ENCODE results near the gene MSANTD3. TPM values are rescaled to one million over a fixed set of nuclear protein-coding genes. Genes with fewer than 3 reads are reported as not detected.

The MSANTD3 gene
- total and polyA plus RNA-seq, 2 of the 13 experiments (the other 11 are each of a cell fraction or from before 2014, with no cell fraction given): 10.1 to 19.2 TPM

DNA sequence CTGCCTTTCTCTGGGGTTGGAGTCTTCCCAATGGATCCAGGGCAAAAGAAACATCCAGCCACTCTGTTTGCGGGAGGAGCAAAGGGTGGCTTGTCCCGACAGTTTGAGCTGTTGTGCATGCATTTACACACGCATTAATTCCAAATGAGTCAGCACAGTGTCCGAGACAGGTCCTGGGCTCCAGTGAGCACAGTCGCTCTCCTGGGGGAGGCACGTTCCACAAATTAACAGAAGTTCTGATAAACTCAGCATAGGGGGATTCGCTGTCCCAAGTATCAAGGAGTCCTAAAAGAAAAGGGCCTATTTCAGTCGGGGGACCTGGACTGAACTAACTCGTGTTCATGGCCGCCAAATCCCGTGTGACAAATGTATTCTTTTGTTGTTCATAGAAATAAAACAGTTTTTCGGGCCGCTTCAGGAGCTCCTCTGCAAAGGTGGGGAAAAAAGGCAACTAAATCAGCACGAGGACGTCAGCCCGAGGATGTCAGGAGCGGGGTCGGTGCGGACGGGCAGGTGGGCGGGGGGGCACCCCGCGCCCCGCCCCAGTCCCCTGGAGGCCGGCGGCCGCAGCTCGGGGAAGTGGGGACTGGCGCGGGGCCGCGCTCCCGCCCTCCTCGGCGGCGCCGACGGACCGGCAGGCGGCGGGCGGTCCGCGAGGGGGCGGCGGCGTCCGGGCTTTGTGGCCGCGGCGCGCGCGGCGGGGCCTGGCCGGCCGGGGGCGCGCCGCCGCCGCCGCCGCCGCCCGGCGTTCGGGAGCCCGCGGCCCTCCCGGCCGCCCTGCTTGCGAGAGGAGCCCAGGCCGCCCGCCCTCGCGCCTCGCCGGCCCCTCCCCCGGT, at the start of gene MSANTD3 (continued):
- no peak for TF ChIP-seq U2AF2 (IDR thresholded peaks at IDR 0.05; ENCODE audit: low read depth, low read length)
- TF ChIP-seq ZNF256 (CRISPR knock-in tag; conservative IDR thresholded peaks at IDR 0.05): no peak
- TF ChIP-seq, protein P1, sequence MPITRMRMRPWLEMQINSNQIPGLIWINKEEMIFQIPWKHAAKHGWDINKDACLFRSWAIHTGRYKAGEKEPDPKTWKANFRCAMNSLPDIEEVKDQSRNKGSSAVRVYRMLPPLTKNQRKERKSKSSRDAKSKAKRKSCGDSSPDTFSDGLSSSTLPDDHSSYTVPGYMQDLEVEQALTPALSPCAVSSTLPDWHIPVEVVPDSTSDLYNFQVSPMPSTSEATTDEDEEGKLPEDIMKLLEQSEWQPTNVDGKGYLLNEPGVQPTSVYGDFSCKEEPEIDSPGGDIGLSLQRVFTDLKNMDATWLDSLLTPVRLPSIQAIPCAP (CRISPR knock-in tag; IDR thresholded peaks at IDR 0.05; ENCODE audit: low read depth): no peak
- TF ChIP-seq ZNF615 (CRISPR knock-in tag; IDR thresholded peaks at IDR 0.05; ENCODE audit: borderline replicate concordance): no peak
- peak; percentile 51 for TF ChIP-seq PHF8 (CRISPR knock-in tag; IDR thresholded peaks at IDR 0.05)
- TF ChIP-seq, protein P2, sequence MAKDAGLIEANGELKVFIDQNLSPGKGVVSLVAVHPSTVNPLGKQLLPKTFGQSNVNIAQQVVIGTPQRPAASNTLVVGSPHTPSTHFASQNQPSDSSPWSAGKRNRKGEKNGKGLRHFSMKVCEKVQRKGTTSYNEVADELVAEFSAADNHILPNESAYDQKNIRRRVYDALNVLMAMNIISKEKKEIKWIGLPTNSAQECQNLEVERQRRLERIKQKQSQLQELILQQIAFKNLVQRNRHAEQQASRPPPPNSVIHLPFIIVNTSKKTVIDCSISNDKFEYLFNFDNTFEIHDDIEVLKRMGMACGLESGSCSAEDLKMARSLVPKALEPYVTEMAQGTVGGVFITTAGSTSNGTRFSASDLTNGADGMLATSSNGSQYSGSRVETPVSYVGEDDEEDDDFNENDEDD (CRISPR knock-in tag; IDR thresholded peaks at IDR 0.05; ENCODE audit: borderline replicate concordance): no peak
- TF ChIP-seq, protein P3, sequence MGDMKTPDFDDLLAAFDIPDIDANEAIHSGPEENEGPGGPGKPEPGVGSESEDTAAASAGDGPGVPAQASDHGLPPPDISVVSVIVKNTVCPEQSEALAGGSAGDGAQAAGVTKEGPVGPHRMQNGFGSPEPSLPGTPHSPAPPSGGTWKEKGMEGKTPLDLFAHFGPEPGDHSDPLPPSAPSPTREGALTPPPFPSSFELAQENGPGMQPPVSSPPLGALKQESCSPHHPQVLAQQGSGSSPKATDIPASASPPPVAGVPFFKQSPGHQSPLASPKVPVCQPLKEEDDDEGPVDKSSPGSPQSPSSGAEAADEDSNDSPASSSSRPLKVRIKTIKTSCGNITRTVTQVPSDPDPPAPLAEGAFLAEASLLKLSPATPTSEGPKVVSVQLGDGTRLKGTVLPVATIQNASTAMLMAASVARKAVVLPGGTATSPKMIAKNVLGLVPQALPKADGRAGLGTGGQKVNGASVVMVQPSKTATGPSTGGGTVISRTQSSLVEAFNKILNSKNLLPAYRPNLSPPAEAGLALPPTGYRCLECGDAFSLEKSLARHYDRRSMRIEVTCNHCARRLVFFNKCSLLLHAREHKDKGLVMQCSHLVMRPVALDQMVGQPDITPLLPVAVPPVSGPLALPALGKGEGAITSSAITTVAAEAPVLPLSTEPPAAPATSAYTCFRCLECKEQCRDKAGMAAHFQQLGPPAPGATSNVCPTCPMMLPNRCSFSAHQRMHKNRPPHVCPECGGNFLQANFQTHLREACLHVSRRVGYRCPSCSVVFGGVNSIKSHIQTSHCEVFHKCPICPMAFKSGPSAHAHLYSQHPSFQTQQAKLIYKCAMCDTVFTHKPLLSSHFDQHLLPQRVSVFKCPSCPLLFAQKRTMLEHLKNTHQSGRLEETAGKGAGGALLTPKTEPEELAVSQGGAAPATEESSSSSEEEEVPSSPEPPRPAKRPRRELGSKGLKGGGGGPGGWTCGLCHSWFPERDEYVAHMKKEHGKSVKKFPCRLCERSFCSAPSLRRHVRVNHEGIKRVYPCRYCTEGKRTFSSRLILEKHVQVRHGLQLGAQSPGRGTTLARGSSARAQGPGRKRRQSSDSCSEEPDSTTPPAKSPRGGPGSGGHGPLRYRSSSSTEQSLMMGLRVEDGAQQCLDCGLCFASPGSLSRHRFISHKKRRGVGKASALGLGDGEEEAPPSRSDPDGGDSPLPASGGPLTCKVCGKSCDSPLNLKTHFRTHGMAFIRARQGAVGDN (CRISPR knock-in tag; IDR thresholded peaks at IDR 0.05): peak; percentile 64
- no peak for TF ChIP-seq HMGA1 (CRISPR knock-in tag; conservative IDR thresholded peaks at IDR 0.05)
- TF ChIP-seq ZNF563 (CRISPR knock-in tag; IDR thresholded peaks at IDR 0.05): no peak
- no peak for TF ChIP-seq ZNF30 (CRISPR knock-in tag; IDR thresholded peaks at IDR 0.05)
- TF ChIP-seq ZNF160 (CRISPR knock-in tag; IDR thresholded peaks at IDR 0.05): no peak
- no peak for TF ChIP-seq RXRA (CRISPR knock-in tag; IDR thresholded peaks at IDR 0.05)
- TF ChIP-seq ZNF766 (CRISPR knock-in tag; IDR thresholded peaks at IDR 0.05; ENCODE audit: borderline replicate concordance): no peak
- TF ChIP-seq ZNF672 (CRISPR knock-in tag; IDR thresholded peaks at IDR 0.05): no peak
- TF ChIP-seq, protein P4, sequence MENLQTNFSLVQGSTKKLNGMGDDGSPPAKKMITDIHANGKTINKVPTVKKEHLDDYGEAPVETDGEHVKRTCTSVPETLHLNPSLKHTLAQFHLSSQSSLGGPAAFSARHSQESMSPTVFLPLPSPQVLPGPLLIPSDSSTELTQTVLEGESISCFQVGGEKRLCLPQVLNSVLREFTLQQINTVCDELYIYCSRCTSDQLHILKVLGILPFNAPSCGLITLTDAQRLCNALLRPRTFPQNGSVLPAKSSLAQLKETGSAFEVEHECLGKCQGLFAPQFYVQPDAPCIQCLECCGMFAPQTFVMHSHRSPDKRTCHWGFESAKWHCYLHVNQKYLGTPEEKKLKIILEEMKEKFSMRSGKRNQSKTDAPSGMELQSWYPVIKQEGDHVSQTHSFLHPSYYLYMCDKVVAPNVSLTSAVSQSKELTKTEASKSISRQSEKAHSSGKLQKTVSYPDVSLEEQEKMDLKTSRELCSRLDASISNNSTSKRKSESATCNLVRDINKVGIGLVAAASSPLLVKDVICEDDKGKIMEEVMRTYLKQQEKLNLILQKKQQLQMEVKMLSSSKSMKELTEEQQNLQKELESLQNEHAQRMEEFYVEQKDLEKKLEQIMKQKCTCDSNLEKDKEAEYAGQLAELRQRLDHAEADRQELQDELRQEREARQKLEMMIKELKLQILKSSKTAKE (CRISPR knock-in tag; IDR thresholded peaks at IDR 0.05; ENCODE audit: borderline replicate concordance): no peak; the same call in 1 of the 2 replicates
- TF ChIP-seq, protein P5, sequence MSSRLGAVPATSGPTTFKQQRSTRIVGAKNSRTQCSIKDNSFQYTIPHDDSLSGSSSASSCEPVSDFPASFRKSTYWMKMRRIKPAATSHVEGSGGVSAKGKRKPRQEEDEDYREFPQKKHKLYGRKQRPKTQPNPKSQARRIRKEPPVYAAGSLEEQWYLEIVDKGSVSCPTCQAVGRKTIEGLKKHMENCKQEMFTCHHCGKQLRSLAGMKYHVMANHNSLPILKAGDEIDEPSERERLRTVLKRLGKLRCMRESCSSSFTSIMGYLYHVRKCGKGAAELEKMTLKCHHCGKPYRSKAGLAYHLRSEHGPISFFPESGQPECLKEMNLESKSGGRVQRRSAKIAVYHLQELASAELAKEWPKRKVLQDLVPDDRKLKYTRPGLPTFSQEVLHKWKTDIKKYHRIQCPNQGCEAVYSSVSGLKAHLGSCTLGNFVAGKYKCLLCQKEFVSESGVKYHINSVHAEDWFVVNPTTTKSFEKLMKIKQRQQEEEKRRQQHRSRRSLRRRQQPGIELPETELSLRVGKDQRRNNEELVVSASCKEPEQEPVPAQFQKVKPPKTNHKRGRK (CRISPR knock-in tag; IDR thresholded peaks at IDR 0.05): no peak
- TF ChIP-seq MAZ (IDR thresholded peaks at IDR 0.05; ENCODE audit: borderline replicate concordance, low read depth, low read length): 0 out of 2 replicates have a peak, but pooled peaks have one; percentile 39
- TF ChIP-seq MAZ (CRISPR knock-in tag; IDR thresholded peaks at IDR 0.05; ENCODE audit: low read depth): no peak; the same call in 1 of the 2 replicates
